Loucy (cell line): ENCODE measurements around the gene FLNA.
"Not testable (repeated sequence)": the region's sequence is repeated elsewhere in the genome, so short reads cannot be mapped to it uniquely, and the experiment has no call there.

Experiments
- H2AFZ ChIP-seq: fragments of 200-600 bp; sonication (generic); 2 replicates; pipeline ENCODE4 v1.6.0; 2016; ENCODE audit warnings: antibody characterized with exemption, mild to moderate bottlenecking, low read length, moderate library complexity
- H3F3A ChIP-seq: fragments of 200-600 bp; 2 replicates; pipeline ENCODE4 v1.6.0; 2016; ENCODE audit warnings: antibody characterized with exemption, low read depth, mild to moderate bottlenecking
- H3K27me3 ChIP-seq: fragments of 200-600 bp; sonication (generic); 2 replicates; pipeline ENCODE4 v1.6.1; 2014; ENCODE audit warnings: low read length, mild to moderate bottlenecking; ENCODE audit not compliant: insufficient read depth, poor library complexity, severe bottlenecking
- H3K36me3 ChIP-seq: fragments of 200-600 bp; sonication (generic); 2 replicates; pipeline ENCODE4 v1.6.1; 2016; ENCODE audit warnings: low read length; ENCODE audit not compliant: insufficient read depth
- H3K4me1 ChIP-seq: fragments of 200-600 bp; sonication (generic); 2 replicates; pipeline ENCODE4 v1.5.1; 2014; ENCODE audit warnings: low read length, mild to moderate bottlenecking; ENCODE audit not compliant: insufficient read depth, poor library complexity, severe bottlenecking
- H3K4me2 ChIP-seq: fragments of 200-600 bp; sonication (generic); 2 replicates; pipeline ENCODE4 v1.6.0; 2014; ENCODE audit warnings: antibody characterized with exemption, low read length, low read depth, mild to moderate bottlenecking; ENCODE audit not compliant: poor library complexity, severe bottlenecking
- H3K4me3 ChIP-seq: fragments of 200-600 bp; sonication (generic); 2 replicates; pipeline ENCODE4 v1.5.1; 2014; ENCODE audit warnings: low read length, mild to moderate bottlenecking, mixed read lengths; ENCODE audit not compliant: poor library complexity, severe bottlenecking
- H3K79me2 ChIP-seq: fragments of 200-600 bp; sonication (generic); 2 replicates; pipeline ENCODE4 v1.6.1; 2014; ENCODE audit warnings: low read length; ENCODE audit not compliant: insufficient read depth
- H3K9ac ChIP-seq: fragments of 200-600 bp; sonication (generic); 2 replicates; pipeline ENCODE4 v1.6.0; 2014; ENCODE audit warnings: mild to moderate bottlenecking, low read depth, low read length, moderate library complexity; ENCODE audit not compliant: poor library complexity, severe bottlenecking
- H3K9me2 ChIP-seq: fragments of 200-600 bp; sonication (generic); replicated peaks from 2 replicates; pipeline ENCODE4 v1.6.1; 2016; ENCODE audit warnings: low read depth, low read length, mixed read lengths
- H3K9me3 ChIP-seq: fragments of 200-600 bp; sonication (generic); 2 replicates; pipeline ENCODE4 v1.6.1; 2014; ENCODE audit warnings: mild to moderate bottlenecking, antibody characterized with exemption, low read length, low read depth; ENCODE audit not compliant: insufficient read depth
- H4K20me1 ChIP-seq: fragments of 200-600 bp; sonication (generic); 2 replicates; pipeline ENCODE4 v1.6.0; 2014; ENCODE audit warnings: antibody characterized with exemption, low read length, mild to moderate bottlenecking; ENCODE audit not compliant: insufficient read depth, poor library complexity, severe bottlenecking
- CTCF ChIP-seq: fragments of 200-600 bp; sonication (generic); conservative IDR thresholded peaks from 2 replicates; pipeline ENCODE4 v1.5.1; 2014; ENCODE audit warnings: mild to moderate bottlenecking, antibody characterized with exemption, low read length
- EZH2phosphoT487 ChIP-seq: fragments of 200-600 bp; IDR thresholded peaks from 2 replicates; pipeline ENCODE4 v1.6.1; 2018; ENCODE audit warnings: antibody characterized with exemption, mild to moderate bottlenecking, moderate library complexity, borderline replicate concordance

Gene FLNA

DNA sequence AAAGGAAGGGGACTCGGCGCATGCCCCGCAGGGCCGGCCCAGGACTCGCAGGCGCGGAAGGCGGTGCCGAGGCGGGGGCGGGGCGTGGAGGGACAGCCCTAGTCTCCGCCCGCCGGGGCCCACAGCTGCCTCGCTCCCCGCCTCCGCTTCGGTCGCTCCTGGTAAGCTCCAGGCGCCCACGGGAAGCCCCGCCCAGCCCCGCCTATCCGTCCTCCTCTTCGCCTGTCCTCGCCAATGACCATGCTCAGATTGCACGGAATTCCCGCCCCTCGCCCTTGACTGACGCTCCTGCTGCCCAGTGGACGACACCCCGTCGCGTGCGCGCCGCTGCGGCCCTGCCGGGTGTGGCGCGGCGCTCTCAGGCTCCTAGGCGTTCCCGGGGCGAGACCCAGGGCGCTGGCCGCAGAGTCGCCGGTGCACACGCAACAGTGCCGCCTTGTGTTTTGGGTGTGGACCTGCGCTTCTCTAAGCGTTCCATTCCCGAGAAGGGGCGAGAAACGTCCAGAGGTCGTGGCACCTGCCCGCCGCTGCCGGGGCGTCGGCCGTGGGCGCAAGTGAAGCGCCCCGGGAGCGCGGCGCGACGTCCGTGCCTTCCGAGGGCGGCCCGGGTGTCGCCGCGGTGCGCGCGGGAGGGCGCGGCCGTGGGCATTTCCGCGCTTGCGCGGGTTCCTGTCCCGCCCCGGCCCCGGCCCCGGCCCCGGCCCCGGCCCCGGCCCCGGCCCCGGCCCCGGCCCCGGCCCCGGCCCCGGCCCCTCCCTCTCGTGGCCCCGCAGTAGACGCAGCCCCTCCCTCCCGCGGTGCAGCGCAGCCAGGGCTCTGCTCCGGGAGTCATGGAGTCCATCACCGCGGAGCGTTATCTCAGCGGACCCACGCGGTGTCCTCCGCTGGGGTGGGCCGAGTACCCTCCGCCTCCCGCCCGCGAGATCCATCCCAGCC is 15.6 kb upstream of the FLNA start:
- H3K9ac ChIP-seq, H3K4me3 ChIP-seq, H3K36me3 ChIP-seq, H4K20me1 ChIP-seq, H3K79me2 ChIP-seq, H3K9me3 ChIP-seq, H3F3A ChIP-seq, H3K4me1 ChIP-seq, H3K27me3 ChIP-seq, H2AFZ ChIP-seq, H3K9me2 ChIP-seq, H3K4me2 ChIP-seq: not testable (repeated sequence)

- not testable (repeated sequence) for H3K9me2 ChIP-seq, H3K36me3 ChIP-seq, H4K20me1 ChIP-seq, H2AFZ ChIP-seq, H3K4me3 ChIP-seq, H3F3A ChIP-seq, H3K27me3 ChIP-seq, H3K4me1 ChIP-seq, H3K9me3 ChIP-seq, H3K4me2 ChIP-seq, H3K79me2 ChIP-seq, H3K9ac ChIP-seq
These were observed 14.2 kb upstream of the FLNA start for GRCh38 chrX:154388649-154389048.

GRCh38 chrX:154388094-154388493 is 13.7 kb upstream of the FLNA start:
- H2AFZ ChIP-seq, H3K9ac ChIP-seq, H3K4me2 ChIP-seq, H3K36me3 ChIP-seq, H3K79me2 ChIP-seq, H4K20me1 ChIP-seq, H3K4me1 ChIP-seq, H3K4me3 ChIP-seq, H3F3A ChIP-seq, H3K9me3 ChIP-seq, H3K9me2 ChIP-seq, H3K27me3 ChIP-seq: not testable (repeated sequence)

- H3K27me3 ChIP-seq, result no peaks in the 10 kb centered on the region
- no peak overlapping the region for H2AFZ ChIP-seq
- H3K4me2 ChIP-seq, result no peak overlapping the region
- no peak overlapping the region for H3K9ac ChIP-seq
- peaks cover 6% of the 10 kb centered on the region for H3K4me1 ChIP-seq
- peaks cover 15% of the 10 kb centered on the region; the same call in 1 of the 2 replicates for H3K79me2 ChIP-seq
- no peaks in the 10 kb centered on the region for H3K9me3 ChIP-seq
- H3F3A ChIP-seq, result no peaks in the 10 kb centered on the region
- no peak overlapping the region for H3K4me3 ChIP-seq
- H4K20me1 ChIP-seq, result peaks cover 4% of the 10 kb centered on the region
- H3K36me3 ChIP-seq, result no peaks in the 10 kb centered on the region
- H3K9me2 ChIP-seq, result no peaks in the 10 kb centered on the region
- TF ChIP-seq EZH2phosphoT487 (no peak), CTCF (peak; percentile 35; the same call in 1 of the 2 replicates)
These were observed 10.0 kb upstream of the FLNA start for GRCh38 chrX:154384284-154384892.
